ENCODE results near the gene CACNA1H. TPM values are rescaled to one million over a fixed set of nuclear protein-coding genes. Genes with fewer than 3 reads are reported as not detected.
A peak's percentile ranks its signal among the peaks of the same experiment; 100 is the strongest.

Gene CACNA1H
- total and polyA plus RNA-seq, 9 of the 15 experiments (the other 6 are each of a cell fraction or from before 2014, with no cell fraction given), result 0.10 to 0.18 TPM; not detected in 7

DNA sequence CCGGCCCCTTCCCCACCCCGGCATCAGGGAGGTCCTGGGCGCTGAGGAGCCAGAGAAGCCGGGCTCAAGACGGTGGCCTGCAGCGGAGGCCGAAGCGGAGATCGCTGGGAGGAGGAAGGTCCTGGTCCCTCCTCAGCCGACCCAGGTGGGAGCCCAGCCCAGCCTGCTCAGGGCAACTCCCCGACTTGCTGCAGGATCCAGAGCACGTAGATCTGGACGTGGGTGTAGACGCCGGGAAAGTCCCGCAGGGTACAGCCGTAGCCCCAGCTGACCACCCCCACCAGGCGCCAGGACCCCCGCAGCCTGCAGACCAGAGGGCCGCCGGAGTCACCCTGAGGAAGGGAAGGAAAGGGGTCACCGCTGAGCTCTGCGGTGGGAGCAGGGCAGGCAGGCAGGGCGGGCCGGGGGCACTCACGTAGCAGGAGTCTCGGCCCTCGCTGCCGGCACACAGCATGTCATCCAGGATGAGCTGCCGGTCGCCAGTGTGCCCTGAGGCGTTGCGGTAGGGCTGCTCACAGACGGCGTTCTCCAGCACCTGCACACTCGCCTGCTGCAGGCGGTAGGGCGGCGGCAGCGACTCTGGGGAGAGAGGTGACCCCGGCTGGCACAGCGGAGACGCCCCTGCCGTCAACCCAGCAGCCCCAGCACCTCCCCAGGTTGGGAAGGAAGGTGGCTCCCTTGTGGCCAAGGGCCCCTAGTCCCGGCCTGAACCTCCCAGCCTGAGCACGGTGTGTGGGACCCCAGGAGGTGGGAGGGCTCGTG is 108.4 kb downstream of the CACNA1H start:
- intact Hi-C loops (cut with micrococcal nuclease) (no loop called here), in situ Hi-C loops (cut with MboI) (no loop called here)
- peaks cover 7% of the 10 kb centered on the region; the same call in 1 of the 2 replicates for H3K9me3 ChIP-seq (replicated peaks; ENCODE audit: control insufficient read depth, insufficient read depth, low read depth, low read length)
- no peaks in the 10 kb centered on the region for H3K79me2 ChIP-seq (ENCODE audit: control insufficient read depth, insufficient read depth, low read length)
- H3K4me1 ChIP-seq (replicated peaks in 1 of 2; ENCODE audit: control insufficient read depth in 2 of 2, insufficient read depth in 2 of 2, low read length in 2 of 2), result peaks cover 0 to 52% of the 10 kb centered on the region in 2 experiments; a peak in 2 of 5 replicates
- H4K20me1 ChIP-seq (replicated peaks; ENCODE audit: control insufficient read depth, insufficient read depth, low read length), result peaks cover 9% of the 10 kb centered on the region; the same call in 1 of the 2 replicates
- H3K9me1 ChIP-seq (ENCODE audit: control insufficient read depth, insufficient read depth, low read length), result peaks cover 3% of the 10 kb centered on the region
- POLR2A ChIA-PET, result interaction anchor here (0.6 kb wide), 1 partner anchor 682 kb away, joined by 3 read pairs; no protein-coding TSS in a partner anchor
- DNase-seq (ENCODE audit: extremely low read depth in 1 of 4, low spot score in 3 of 4) (no peak), ATAC-seq (no peak), FAIRE-seq (no peak)
- H3K4me2 ChIP-seq (ENCODE audit: insufficient read depth, low read length), result no peak overlapping the region
- H3K4me3 ChIP-seq, result no peak overlapping the region
- peaks cover 22 to 64% of the 10 kb centered on the region in 2 experiments; a peak in 4 of 5 replicates for H3K27me3 ChIP-seq (ENCODE audit: control insufficient read depth in 2 of 2, insufficient read depth in 2 of 2, low read length in 2 of 2)
- CTCF ChIA-PET (ENCODE audit: low intra/inter-chr PET ratio), result no interaction called here
- no peak overlapping the region for H3K9ac ChIP-seq (ENCODE audit: insufficient read depth in 1 of 2, low read depth in 2 of 2, low read length in 2 of 2)
- WGBS (ENCODE audit: insufficient coverage, low coverage, missing lambda C conversion rate), result 8% methylated on average over 26 of the region's 47 CpGs
- no peak for TF ChIP-seq MCM3 (IDR thresholded peaks at IDR 0.05)
- 0 out of 2 replicates have a peak, but pooled peaks have one; percentile 20 for TF ChIP-seq CEBPG (CRISPR knock-in tag; IDR thresholded peaks at IDR 0.05)
- no peak for TF ChIP-seq CEBPG (tag; conservative IDR thresholded peaks at IDR 0.05 in 1 of 2, IDR thresholded peaks at IDR 0.05 in 1 of 2)
- TF ChIP-seq SFPQ (IDR thresholded peaks at IDR 0.05; ENCODE audit: low read depth, low read length), result no peak
- TF ChIP-seq, protein P1, sequence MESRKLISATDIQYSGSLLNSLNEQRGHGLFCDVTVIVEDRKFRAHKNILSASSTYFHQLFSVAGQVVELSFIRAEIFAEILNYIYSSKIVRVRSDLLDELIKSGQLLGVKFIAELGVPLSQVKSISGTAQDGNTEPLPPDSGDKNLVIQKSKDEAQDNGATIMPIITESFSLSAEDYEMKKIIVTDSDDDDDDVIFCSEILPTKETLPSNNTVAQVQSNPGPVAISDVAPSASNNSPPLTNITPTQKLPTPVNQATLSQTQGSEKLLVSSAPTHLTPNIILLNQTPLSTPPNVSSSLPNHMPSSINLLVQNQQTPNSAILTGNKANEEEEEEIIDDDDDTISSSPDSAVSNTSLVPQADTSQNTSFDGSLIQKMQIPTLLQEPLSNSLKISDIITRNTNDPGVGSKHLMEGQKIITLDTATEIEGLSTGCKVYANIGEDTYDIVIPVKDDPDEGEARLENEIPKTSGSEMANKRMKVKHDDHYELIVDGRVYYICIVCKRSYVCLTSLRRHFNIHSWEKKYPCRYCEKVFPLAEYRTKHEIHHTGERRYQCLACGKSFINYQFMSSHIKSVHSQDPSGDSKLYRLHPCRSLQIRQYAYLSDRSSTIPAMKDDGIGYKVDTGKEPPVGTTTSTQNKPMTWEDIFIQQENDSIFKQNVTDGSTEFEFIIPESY (CRISPR knock-in tag; IDR thresholded peaks at IDR 0.05), result no peak
- no peak overlapping the region for H3K27ac ChIP-seq (ENCODE audit: extremely low read depth, low read depth, low read length)
- no peaks in the 10 kb centered on the region for H3K36me3 ChIP-seq (ENCODE audit: control insufficient read depth, insufficient read depth, low read length)
- no peak overlapping the region for H2AFZ ChIP-seq (ENCODE audit: low read depth, low read length)
- no TSS peak for BruUV-seq (replicated peaks)

Measured in K562 (cell line).